Osteocyte (in vitro differentiated cells): ENCODE data around the gene CYP1B1. TPM values are rescaled to one million over a fixed set of nuclear protein-coding genes. Genes with fewer than 3 reads are reported as not detected.

ENCODE experiments used
- DNase-seq: peaks from one replicate; pipeline ENCODE4 v3.0.0; 2021; ENCODE audit warnings: mixed read lengths; ENCODE audit not compliant: unreplicated experiment; ENCODE audit errors: extremely low spot score
- H3K27ac Mint-ChIP-seq: one replicate; pipeline ENCODE4 v1.8.0; 2021; ENCODE audit warnings: mild to moderate bottlenecking, mixed read lengths; ENCODE audit not compliant: unreplicated experiment
- H3K27me3 Mint-ChIP-seq: one replicate; pipeline ENCODE4 v1.8.0; 2021; ENCODE audit warnings: mixed read lengths; ENCODE audit not compliant: unreplicated experiment
- H3K36me3 Mint-ChIP-seq: one replicate; pipeline ENCODE4 v1.8.0; 2021; ENCODE audit warnings: mixed read lengths; ENCODE audit not compliant: unreplicated experiment
- H3K4me1 Mint-ChIP-seq: one replicate; pipeline ENCODE4 v1.8.0; 2021; ENCODE audit warnings: mixed read lengths; ENCODE audit not compliant: unreplicated experiment
- H3K4me3 Mint-ChIP-seq: one replicate; pipeline ENCODE4 v1.8.0; 2021; ENCODE audit warnings: mild to moderate bottlenecking, moderate library complexity, mixed read lengths; ENCODE audit not compliant: unreplicated experiment
- H3K9me3 Mint-ChIP-seq: one replicate; pipeline ENCODE4 v1.8.0; 2021; ENCODE audit warnings: mixed read lengths; ENCODE audit not compliant: unreplicated experiment
- total RNA-seq: library from RNA; stranded (reverse); gene quantifications from 2 replicates; pipeline ENCODE4 v1.2.1, GENCODE V29; 2021
- TF ChIP-seq, protein P1 (sequence below): fragments of 200-600 bp; sonication (generic); IDR thresholded peaks from 2 replicates; pipeline ENCODE4 v1.5.0; 2021; ENCODE audit warnings: antibody characterized with exemption, mild to moderate bottlenecking, moderate library complexity

CYP1B1 gene
- total RNA-seq, 1 donor from 2014 or later: 137 TPM

DNA sequence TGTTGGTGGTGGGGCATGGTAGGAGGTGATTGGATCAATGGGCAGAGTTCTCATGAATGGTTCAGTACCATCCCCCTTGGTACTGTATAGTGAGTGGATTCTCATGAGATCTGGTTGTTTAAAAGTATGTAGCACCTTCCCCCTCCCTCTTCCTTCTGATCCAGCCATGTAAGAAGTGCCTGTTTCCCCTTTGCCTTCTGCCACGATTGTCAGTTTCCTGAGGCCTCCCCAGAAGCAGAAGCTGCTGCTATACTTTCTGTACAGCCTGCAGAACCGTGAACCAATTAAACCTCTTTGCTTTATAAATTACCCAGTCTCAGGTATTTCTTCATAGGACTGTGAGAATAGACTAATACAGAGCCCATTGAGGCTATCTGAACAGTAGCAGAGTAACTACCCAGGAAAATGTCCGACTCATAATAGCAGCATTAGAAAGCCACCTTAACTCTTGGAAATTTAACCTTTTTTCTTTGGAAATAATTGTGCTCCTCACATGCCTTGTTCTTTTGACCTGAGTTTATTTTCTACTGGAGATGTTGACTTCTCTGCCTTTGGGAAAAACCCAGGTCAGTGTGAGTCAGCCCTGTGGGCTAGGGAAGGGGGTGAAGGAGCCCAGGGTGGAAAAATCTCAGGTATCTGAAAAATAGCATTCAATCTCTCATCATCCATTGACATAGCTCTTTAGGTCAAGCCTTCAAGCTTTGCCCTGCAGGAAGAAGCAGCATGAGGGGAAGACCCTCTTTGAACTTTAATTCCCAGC lies 18.1 kb downstream of the CYP1B1 start:
- TF ChIP-seq, protein P1, sequence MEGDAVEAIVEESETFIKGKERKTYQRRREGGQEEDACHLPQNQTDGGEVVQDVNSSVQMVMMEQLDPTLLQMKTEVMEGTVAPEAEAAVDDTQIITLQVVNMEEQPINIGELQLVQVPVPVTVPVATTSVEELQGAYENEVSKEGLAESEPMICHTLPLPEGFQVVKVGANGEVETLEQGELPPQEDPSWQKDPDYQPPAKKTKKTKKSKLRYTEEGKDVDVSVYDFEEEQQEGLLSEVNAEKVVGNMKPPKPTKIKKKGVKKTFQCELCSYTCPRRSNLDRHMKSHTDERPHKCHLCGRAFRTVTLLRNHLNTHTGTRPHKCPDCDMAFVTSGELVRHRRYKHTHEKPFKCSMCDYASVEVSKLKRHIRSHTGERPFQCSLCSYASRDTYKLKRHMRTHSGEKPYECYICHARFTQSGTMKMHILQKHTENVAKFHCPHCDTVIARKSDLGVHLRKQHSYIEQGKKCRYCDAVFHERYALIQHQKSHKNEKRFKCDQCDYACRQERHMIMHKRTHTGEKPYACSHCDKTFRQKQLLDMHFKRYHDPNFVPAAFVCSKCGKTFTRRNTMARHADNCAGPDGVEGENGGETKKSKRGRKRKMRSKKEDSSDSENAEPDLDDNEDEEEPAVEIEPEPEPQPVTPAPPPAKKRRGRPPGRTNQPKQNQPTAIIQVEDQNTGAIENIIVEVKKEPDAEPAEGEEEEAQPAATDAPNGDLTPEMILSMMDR: no peak
- Mint-ChIP-seq H3K27me3 (peaks cover 7% of the 10 kb centered on the region), H3K4me3 (no peak overlapping the region), H3K27ac (no peak overlapping the region), H3K4me1 (peaks cover 8% of the 10 kb centered on the region), H3K36me3 (no peaks in the 10 kb centered on the region), H3K9me3 (no peaks in the 10 kb centered on the region)
- DNase-seq: no peak

DNA sequence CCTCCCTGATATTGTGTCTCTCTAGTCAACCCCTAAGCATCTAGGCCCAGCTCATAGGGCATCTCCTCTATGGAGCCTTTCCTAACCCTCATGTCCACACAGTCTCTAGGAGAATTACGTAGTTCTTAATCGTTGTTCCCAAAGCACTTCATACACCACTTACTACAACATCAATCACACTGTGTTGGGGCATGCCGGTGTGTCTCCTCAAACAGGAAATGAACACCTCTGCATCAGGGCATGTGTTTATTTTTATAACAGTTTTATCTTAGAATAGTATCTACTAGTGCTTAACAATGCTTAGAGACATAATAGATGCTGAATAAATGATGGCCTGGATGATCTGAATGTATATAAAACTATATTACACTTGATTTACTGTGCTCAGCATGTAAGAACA lies 19.7 kb downstream of the CYP1B1 start:
- Mint-ChIP-seq H3K27ac (no peak overlapping the region), H3K4me3 (no peak overlapping the region), H3K27me3 (peaks cover 7% of the 10 kb centered on the region), H3K36me3 (no peaks in the 10 kb centered on the region), H3K4me1 (peaks cover 8% of the 10 kb centered on the region), H3K9me3 (no peaks in the 10 kb centered on the region)
- TF ChIP-seq, protein P1: no peak
- no peak for DNase-seq

DNA sequence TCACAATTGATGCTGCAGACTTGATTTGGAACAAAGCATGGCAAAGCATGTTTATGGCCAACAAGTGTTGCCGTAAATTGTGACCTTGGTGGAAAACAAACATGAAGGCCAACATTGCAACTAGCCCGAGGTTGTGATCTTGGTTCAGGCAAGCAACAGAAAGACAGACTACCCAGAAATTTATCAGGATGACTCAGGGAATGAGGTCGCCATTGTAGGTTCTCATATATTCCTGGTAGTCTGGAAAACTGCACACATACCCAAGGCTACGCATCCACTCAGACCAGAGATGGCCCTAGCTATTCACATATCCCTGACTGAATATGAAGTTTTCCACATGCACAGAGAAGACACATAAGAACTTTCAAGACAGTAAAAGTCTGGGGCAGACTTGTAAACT lies 30.1 kb downstream of the CYP1B1 start:
- H3K4me1 Mint-ChIP-seq: no peaks in the 10 kb centered on the region
- peaks cover 6% of the 10 kb centered on the region for H3K36me3 Mint-ChIP-seq
- H3K27ac Mint-ChIP-seq: no peak overlapping the region
- no peak for DNase-seq
- peaks cover 10% of the 10 kb centered on the region for H3K27me3 Mint-ChIP-seq
- H3K4me3 Mint-ChIP-seq: no peak overlapping the region
- peaks cover 13% of the 10 kb centered on the region for H3K9me3 Mint-ChIP-seq
- TF ChIP-seq, protein P1: no peak

DNA sequence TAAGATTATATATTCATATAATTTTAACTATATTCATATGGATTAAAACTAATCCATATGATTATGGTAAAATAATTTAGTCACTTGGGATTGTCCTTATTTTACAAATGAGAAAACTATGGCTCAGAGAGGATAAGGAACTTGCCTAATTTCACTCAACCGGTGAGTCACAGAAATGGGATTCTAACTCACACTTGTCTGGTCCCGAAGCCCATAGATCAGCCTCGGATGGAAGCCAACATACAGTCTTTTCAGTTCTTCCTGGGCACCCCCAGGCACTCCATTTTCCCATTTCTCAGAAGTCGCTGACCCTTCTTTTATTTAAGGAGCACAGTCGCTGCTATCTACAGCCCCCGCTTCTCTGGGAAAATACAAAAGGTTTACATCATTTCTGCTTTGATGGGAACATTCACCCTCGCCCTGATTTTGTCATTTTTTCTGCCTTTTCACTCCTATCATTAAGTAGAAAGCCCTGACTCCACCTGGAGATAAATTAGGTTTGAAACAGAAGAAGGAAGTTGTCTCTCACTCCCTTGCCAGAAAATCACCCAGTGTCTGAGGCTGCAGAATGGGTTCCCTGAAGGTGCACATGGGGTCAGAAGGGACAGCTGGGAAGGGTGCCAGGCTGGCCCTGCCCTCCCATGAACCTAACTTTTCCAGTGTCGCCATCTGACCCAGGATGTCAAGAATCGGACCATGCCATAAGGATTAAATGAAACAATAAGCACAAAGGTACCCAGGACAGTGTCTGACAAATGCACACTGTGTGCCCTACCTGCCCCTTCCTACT lies 36.6 kb downstream of the CYP1B1 start:
- Mint-ChIP-seq H3K27me3 (peaks cover 17% of the 10 kb centered on the region), H3K36me3 (peaks cover 3% of the 10 kb centered on the region), H3K4me3 (no peak overlapping the region), H3K27ac (no peak overlapping the region), H3K9me3 (peaks cover 13% of the 10 kb centered on the region), H3K4me1 (peaks cover 7% of the 10 kb centered on the region)
- DNase-seq: no peak
- TF ChIP-seq, protein P1: no peak

DNA sequence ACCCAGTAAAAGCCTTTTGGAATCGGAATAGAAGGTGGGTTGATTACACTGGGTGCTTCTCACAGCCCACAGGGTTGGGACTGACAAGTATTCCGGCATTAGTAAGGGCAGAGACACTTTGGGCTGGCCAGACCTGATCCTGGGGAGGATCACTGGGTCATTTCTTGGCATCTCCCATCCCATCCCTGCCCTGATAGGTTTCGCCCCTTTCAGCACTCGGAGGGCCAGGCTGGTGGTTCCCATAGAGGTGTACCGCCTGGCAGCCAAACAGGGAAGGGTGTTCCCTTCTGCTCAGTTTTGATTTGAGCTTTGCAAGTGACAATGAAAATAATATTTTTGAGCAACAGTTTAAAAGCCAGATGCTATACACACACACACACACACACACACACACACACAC lies 37.3 kb downstream of the CYP1B1 start:
- DNase-seq: no peak
- peaks cover 13% of the 10 kb centered on the region for H3K9me3 Mint-ChIP-seq

More for the DNA sequence above, 37.3 kb downstream of the CYP1B1 start:
- Mint-ChIP-seq H3K27me3 (peaks cover 21% of the 10 kb centered on the region), H3K27ac (no peak overlapping the region), H3K36me3 (peaks cover 3% of the 10 kb centered on the region), H3K4me1 (peaks cover 13% of the 10 kb centered on the region), H3K4me3 (peak overlapping the region; percentile 45)
- TF ChIP-seq, protein P1: no peak
